HepG2 (cell line): Measurements from ENCODE around the gene VPREB1.
"Not testable (repeated sequence)": the region's sequence is repeated elsewhere in the genome, so short reads cannot be mapped to it uniquely, and the experiment has no call there.

ENCODE experiments used
- ADNP ChIP-seq: sonication (generic); formaldehyde crosslinking; IDR thresholded peaks from 2 replicates; pipeline ENCODE4 v1.4.0; 2020; ENCODE audit warnings: missing genetic modification reagents
- CHD2 ChIP-seq: IDR thresholded peaks from 2 replicates; pipeline ENCODE4 v1.6.1; 2011; ENCODE audit warnings: low read depth, low read length, improper control_type of control experiment
- HDAC6 ChIP-seq: fragments of 200-600 bp; sonication (generic); IDR thresholded peaks from 2 replicates; pipeline ENCODE4 v1.7.0; 2017; ENCODE audit warnings: mild to moderate bottlenecking, antibody characterized with exemption, low read length, low read depth
- MIER2 ChIP-seq: IDR thresholded peaks from 2 replicates; pipeline ENCODE4 v1.6.1; 2016; ENCODE audit warnings: missing biosample characterization, missing genetic modification reagents
- ZBTB1 ChIP-seq: sonication (generic); formaldehyde crosslinking; IDR thresholded peaks from 2 replicates; pipeline ENCODE4 v1.4.0; 2020; ENCODE audit warnings: missing genetic modification reagents, borderline replicate concordance
- TF ChIP-seq, protein P1 (sequence below): sonication (generic); formaldehyde crosslinking; IDR thresholded peaks from 2 replicates; pipeline ENCODE4 v1.5.0; 2020; ENCODE audit warnings: mild to moderate bottlenecking, missing genetic modification reagents, moderate library complexity
- TF ChIP-seq, protein P2 (sequence below): sonication (generic); formaldehyde crosslinking; IDR thresholded peaks from 2 replicates; pipeline ENCODE4 v1.4.0; 2020; ENCODE audit warnings: missing genetic modification reagents
- TF ChIP-seq, protein P3 (sequence below), 2 experiments: sonication (generic) in 1 of 2; formaldehyde crosslinking in 1 of 2; IDR thresholded peaks; 2 replicates each; pipeline versions ENCODE4 v1.4.0 to v1.6.1; 2018 to 2020; ENCODE audit warnings: missing genetic modification reagents in 2 of 2, borderline replicate concordance in 1 of 2, low read depth in 1 of 2, mild to moderate bottlenecking in 1 of 2, missing biosample characterization in 1 of 2

- TF ChIP-seq ADNP; MIER2 (CRISPR knock-in tag); CHD2; HDAC6; ZBTB1 (CRISPR knock-in tag): not testable (repeated sequence)
- TF ChIP-seq, protein P1, sequence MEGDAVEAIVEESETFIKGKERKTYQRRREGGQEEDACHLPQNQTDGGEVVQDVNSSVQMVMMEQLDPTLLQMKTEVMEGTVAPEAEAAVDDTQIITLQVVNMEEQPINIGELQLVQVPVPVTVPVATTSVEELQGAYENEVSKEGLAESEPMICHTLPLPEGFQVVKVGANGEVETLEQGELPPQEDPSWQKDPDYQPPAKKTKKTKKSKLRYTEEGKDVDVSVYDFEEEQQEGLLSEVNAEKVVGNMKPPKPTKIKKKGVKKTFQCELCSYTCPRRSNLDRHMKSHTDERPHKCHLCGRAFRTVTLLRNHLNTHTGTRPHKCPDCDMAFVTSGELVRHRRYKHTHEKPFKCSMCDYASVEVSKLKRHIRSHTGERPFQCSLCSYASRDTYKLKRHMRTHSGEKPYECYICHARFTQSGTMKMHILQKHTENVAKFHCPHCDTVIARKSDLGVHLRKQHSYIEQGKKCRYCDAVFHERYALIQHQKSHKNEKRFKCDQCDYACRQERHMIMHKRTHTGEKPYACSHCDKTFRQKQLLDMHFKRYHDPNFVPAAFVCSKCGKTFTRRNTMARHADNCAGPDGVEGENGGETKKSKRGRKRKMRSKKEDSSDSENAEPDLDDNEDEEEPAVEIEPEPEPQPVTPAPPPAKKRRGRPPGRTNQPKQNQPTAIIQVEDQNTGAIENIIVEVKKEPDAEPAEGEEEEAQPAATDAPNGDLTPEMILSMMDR (CRISPR knock-in tag), result not testable (repeated sequence)
- TF ChIP-seq, protein P2, sequence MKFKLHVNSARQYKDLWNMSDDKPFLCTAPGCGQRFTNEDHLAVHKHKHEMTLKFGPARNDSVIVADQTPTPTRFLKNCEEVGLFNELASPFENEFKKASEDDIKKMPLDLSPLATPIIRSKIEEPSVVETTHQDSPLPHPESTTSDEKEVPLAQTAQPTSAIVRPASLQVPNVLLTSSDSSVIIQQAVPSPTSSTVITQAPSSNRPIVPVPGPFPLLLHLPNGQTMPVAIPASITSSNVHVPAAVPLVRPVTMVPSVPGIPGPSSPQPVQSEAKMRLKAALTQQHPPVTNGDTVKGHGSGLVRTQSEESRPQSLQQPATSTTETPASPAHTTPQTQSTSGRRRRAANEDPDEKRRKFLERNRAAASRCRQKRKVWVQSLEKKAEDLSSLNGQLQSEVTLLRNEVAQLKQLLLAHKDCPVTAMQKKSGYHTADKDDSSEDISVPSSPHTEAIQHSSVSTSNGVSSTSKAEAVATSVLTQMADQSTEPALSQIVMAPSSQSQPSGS (CRISPR knock-in tag), result not testable (repeated sequence)
- TF ChIP-seq, protein P3, sequence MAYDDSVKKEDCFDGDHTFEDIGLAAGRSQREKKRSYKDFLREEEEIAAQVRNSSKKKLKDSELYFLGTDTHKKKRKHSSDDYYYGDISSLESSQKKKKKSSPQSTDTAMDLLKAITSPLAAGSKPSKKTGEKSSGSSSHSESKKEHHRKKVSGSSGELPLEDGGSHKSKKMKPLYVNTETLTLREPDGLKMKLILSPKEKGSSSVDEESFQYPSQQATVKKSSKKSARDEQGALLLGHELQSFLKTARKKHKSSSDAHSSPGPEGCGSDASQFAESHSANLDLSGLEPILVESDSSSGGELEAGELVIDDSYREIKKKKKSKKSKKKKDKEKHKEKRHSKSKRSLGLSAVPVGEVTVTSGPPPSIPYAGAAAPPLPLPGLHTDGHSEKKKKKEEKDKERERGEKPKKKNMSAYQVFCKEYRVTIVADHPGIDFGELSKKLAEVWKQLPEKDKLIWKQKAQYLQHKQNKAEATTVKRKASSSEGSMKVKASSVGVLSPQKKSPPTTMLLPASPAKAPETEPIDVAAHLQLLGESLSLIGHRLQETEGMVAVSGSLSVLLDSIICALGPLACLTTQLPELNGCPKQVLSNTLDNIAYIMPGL (CRISPR knock-in tag; IDR thresholded peaks at IDR 0.05; ENCODE audit: borderline replicate concordance in 1 of 2, low read depth in 1 of 2), result not testable (repeated sequence)
Observed at GRCh38 chr22:22292656-22293055, 48.1 kb downstream of the VPREB1 start.
